ENCODE data around the gene SGCA.
A peak's percentile ranks its signal among the peaks of the same experiment; 100 is the strongest.

SGCA gene

GRCh38 chr17:50199803-50200456, 34.1 kb downstream of the SGCA start:
- peak; percentile 97 for DNase-seq
- in situ Hi-C loops (cut with HindIII; ENCODE audit: low pct_ligation_motif_present, low pct_unique_long_range_greater_than_20kb, low sequenced_read_pairs) = no loop called here

- DNase-seq = peak; percentile 92
- in situ Hi-C loops (cut with HindIII; ENCODE audit: low pct_ligation_motif_present, low pct_unique_long_range_greater_than_20kb, low sequenced_read_pairs) = no loop called here
These were observed 34.9 kb downstream of the SGCA start for GRCh38 chr17:50200457-50201275.

- in situ Hi-C loops (cut with HindIII; ENCODE audit: low pct_ligation_motif_present, low pct_unique_long_range_greater_than_20kb, low sequenced_read_pairs) = no loop called here
- DNase-seq = no peak
These were observed 35.6 kb downstream of the SGCA start, which contains the start of gene COL1A1 for GRCh38 chr17:50201276-50201854. Gene COL1A1, minus strand, starts transcription at chr17:50201631. Its CDS starts 118 bp downstream, at chr17:50201513.

GRCh38 chr17:50203086-50203485, 37.3 kb downstream of the SGCA start:
- no peak for DNase-seq
- in situ Hi-C loops (cut with HindIII; ENCODE audit: low pct_ligation_motif_present, low pct_unique_long_range_greater_than_20kb, low sequenced_read_pairs) = no loop called here

- in situ Hi-C loops (cut with HindIII; ENCODE audit: low pct_ligation_motif_present, low pct_unique_long_range_greater_than_20kb, low sequenced_read_pairs) = no loop called here
- no peak for DNase-seq
These were observed 38.0 kb downstream of the SGCA start for GRCh38 chr17:50203604-50204345.

GRCh38 chr17:50204431-50204830, 38.6 kb downstream of the SGCA start:
- DNase-seq = no peak
- in situ Hi-C loops (cut with HindIII; ENCODE audit: low pct_ligation_motif_present, low pct_unique_long_range_greater_than_20kb, low sequenced_read_pairs) = no loop called here

GRCh38 chr17:50205111-50205962, 39.5 kb downstream of the SGCA start:
- DNase-seq = no peak
- in situ Hi-C loops (cut with HindIII; ENCODE audit: low pct_ligation_motif_present, low pct_unique_long_range_greater_than_20kb, low sequenced_read_pairs) = no loop called here

GRCh38 chr17:50205963-50206505, 40.2 kb downstream of the SGCA start:
- DNase-seq = no peak
- in situ Hi-C loops (cut with HindIII; ENCODE audit: low pct_ligation_motif_present, low pct_unique_long_range_greater_than_20kb, low sequenced_read_pairs) = no loop called here

- DNase-seq = no peak
- in situ Hi-C loops (cut with HindIII; ENCODE audit: low pct_ligation_motif_present, low pct_unique_long_range_greater_than_20kb, low sequenced_read_pairs) = no loop called here
These were observed 40.9 kb downstream of the SGCA start for GRCh38 chr17:50206604-50207293.

- DNase-seq = no peak
- in situ Hi-C loops (cut with HindIII; ENCODE audit: low pct_ligation_motif_present, low pct_unique_long_range_greater_than_20kb, low sequenced_read_pairs) = no loop called here
These were observed 41.5 kb downstream of the SGCA start for GRCh38 chr17:50207315-50207714.

GRCh38 chr17:50207792-50208567, 42.2 kb downstream of the SGCA start:
- no peak for DNase-seq
- in situ Hi-C loops (cut with HindIII; ENCODE audit: low pct_ligation_motif_present, low pct_unique_long_range_greater_than_20kb, low sequenced_read_pairs) = no loop called here

GRCh38 chr17:50208611-50209061, 42.8 kb downstream of the SGCA start:
- no peak for DNase-seq
- in situ Hi-C loops (cut with HindIII; ENCODE audit: low pct_ligation_motif_present, low pct_unique_long_range_greater_than_20kb, low sequenced_read_pairs) = no loop called here

GRCh38 chr17:50209133-50209471, 43.3 kb downstream of the SGCA start:
- no peak for DNase-seq
- in situ Hi-C loops (cut with HindIII; ENCODE audit: low pct_ligation_motif_present, low pct_unique_long_range_greater_than_20kb, low sequenced_read_pairs) = no loop called here

- peak; percentile 27 for DNase-seq
These were observed 43.9 kb downstream of the SGCA start for GRCh38 chr17:50209472-50210239.

GRCh38 chr17:50210240-50211225, 44.7 kb downstream of the SGCA start:
- peak; percentile 93 for DNase-seq
- in situ Hi-C loops (cut with HindIII; ENCODE audit: low pct_ligation_motif_present, low pct_unique_long_range_greater_than_20kb, low sequenced_read_pairs) = no loop called here

More at GRCh38 chr17:50209472-50210239, 43.9 kb downstream of the SGCA start:
- in situ Hi-C loops (cut with HindIII; ENCODE audit: low pct_ligation_motif_present, low pct_unique_long_range_greater_than_20kb, low sequenced_read_pairs) = no loop called here
